SU-DHL-6 (cell line): Measurements from ENCODE around the gene YLPM1.

Source experiments
- H2AFZ ChIP-seq: fragments of 200-600 bp; sonication (generic); 2 replicates; pipeline ENCODE4 v1.6.1; 2014; ENCODE audit warnings: low read depth, mild to moderate bottlenecking, moderate library complexity, mixed read lengths, antibody characterized with exemption, low read length; ENCODE audit not compliant: severe bottlenecking
- H3F3A ChIP-seq: fragments of 200-600 bp; shearing (Covaris generic); 2 replicates; pipeline ENCODE4 v1.6.0; 2016; ENCODE audit warnings: antibody characterized with exemption, mild to moderate bottlenecking; ENCODE audit not compliant: insufficient read depth
- H3K27ac ChIP-seq: fragments of 200-600 bp; sonication (generic); 2 replicates; pipeline ENCODE4 v1.5.1; 2016; ENCODE audit warnings: low read depth, mild to moderate bottlenecking, low read length, moderate library complexity, mixed read lengths
- H3K27me3 ChIP-seq: fragments of 200-600 bp; sonication (generic), shearing (Covaris generic); 2 replicates; pipeline ENCODE4 v1.6.0; 2014; ENCODE audit warnings: mild to moderate bottlenecking, low read length
- H3K36me3 ChIP-seq: fragments of 200-600 bp; sonication (generic); 2 replicates; pipeline ENCODE4 v1.6.1; 2014; ENCODE audit warnings: mild to moderate bottlenecking, low read length, mixed read lengths
- H3K4me2 ChIP-seq: fragments of 300-600, 200-600 bp; shearing (Covaris generic), sonication (generic); 2 replicates; pipeline ENCODE4 v1.6.0; 2014; ENCODE audit warnings: low read length, low read depth, mild to moderate bottlenecking; ENCODE audit not compliant: poor library complexity, severe bottlenecking
- H3K4me3 ChIP-seq: fragments of 200-600 bp; sonication (generic); 2 replicates; pipeline ENCODE4 v1.5.1; 2014; ENCODE audit warnings: antibody characterized with exemption, low read length, mild to moderate bottlenecking, mixed read lengths; ENCODE audit not compliant: insufficient read depth, poor library complexity, severe bottlenecking
- H3K79me2 ChIP-seq: fragments of 200-600 bp; sonication (generic); 2 replicates; pipeline ENCODE4 v1.6.1; 2014; ENCODE audit warnings: mild to moderate bottlenecking, low read length, moderate library complexity; ENCODE audit not compliant: insufficient read depth
- H3K9ac ChIP-seq: fragments of 200-600 bp; sonication (generic); 2 replicates; pipeline ENCODE4 v1.7.0; 2014; ENCODE audit warnings: mild to moderate bottlenecking, low read length
- H3K9me2 ChIP-seq: fragments of 200-600 bp; sonication (generic); replicated peaks from 2 replicates; pipeline ENCODE4 v1.6.1; 2014; ENCODE audit warnings: low read length; ENCODE audit not compliant: insufficient read depth
- H3K9me3 ChIP-seq: fragments of 200-600 bp; sonication (generic); 2 replicates; pipeline ENCODE4 v1.6.1; 2014; ENCODE audit warnings: low read length, mixed read lengths; ENCODE audit not compliant: insufficient read depth
- H4K20me1 ChIP-seq: fragments of 200-600 bp; sonication (generic); 2 replicates; pipeline ENCODE4 v1.6.1; 2014; ENCODE audit warnings: low read depth, mild to moderate bottlenecking, antibody characterized with exemption, low read length, moderate library complexity, mixed read lengths
- EZH2phosphoT487 ChIP-seq: fragments of 200-600 bp; sonication (generic), shearing (Covaris generic); conservative IDR thresholded peaks from 2 replicates; pipeline ENCODE4 v1.6.1; 2018; ENCODE audit warnings: mild to moderate bottlenecking, antibody characterized with exemption, low read length, moderate library complexity, mixed read lengths
- TF ChIP-seq, protein P1 (sequence below): fragments of 200-600 bp; sonication (generic); IDR thresholded peaks from one replicate; pipeline ENCODE4 v1.5.1; 2017; ENCODE audit warnings: antibody characterized with exemption, mild to moderate bottlenecking, low read length, moderate library complexity; ENCODE audit not compliant: insufficient read depth, poor library complexity, severe bottlenecking

Gene YLPM1

GRCh38 chr14:74820288-74820687, 57.2 kb downstream of the YLPM1 start:
- Histone ChIP-seq H3K9me2 (no peaks in the 10 kb centered on the region), H3K27ac (no peak overlapping the region), H3K36me3 (peaks cover 58% of the 10 kb centered on the region), H3K9ac (no peak overlapping the region), H3K9me3 (no peaks in the 10 kb centered on the region), H4K20me1 (no peaks in the 10 kb centered on the region), H3F3A (no peaks in the 10 kb centered on the region; the same call in 1 of the 2 replicates), H3K27me3 (no peaks in the 10 kb centered on the region), H3K4me2 (no peak overlapping the region), H2AFZ (no peak overlapping the region), H3K4me3 (no peak overlapping the region), H3K79me2 (no peaks in the 10 kb centered on the region)
- no peak for TF ChIP-seq EZH2phosphoT487
- TF ChIP-seq, protein P1, sequence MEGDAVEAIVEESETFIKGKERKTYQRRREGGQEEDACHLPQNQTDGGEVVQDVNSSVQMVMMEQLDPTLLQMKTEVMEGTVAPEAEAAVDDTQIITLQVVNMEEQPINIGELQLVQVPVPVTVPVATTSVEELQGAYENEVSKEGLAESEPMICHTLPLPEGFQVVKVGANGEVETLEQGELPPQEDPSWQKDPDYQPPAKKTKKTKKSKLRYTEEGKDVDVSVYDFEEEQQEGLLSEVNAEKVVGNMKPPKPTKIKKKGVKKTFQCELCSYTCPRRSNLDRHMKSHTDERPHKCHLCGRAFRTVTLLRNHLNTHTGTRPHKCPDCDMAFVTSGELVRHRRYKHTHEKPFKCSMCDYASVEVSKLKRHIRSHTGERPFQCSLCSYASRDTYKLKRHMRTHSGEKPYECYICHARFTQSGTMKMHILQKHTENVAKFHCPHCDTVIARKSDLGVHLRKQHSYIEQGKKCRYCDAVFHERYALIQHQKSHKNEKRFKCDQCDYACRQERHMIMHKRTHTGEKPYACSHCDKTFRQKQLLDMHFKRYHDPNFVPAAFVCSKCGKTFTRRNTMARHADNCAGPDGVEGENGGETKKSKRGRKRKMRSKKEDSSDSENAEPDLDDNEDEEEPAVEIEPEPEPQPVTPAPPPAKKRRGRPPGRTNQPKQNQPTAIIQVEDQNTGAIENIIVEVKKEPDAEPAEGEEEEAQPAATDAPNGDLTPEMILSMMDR, result no peak

GRCh38 chr14:74821267-74821915, 58.3 kb downstream of the YLPM1 start:
- Histone ChIP-seq H3K4me3 (no peak overlapping the region), H3K36me3 (peaks cover 52% of the 10 kb centered on the region), H3K27me3 (no peaks in the 10 kb centered on the region), H3K27ac (no peak overlapping the region), H3K4me2 (no peak overlapping the region), H3K79me2 (no peaks in the 10 kb centered on the region), H3K9ac (no peak overlapping the region), H3K9me3 (no peaks in the 10 kb centered on the region), H2AFZ (no peak overlapping the region), H3F3A (no peaks in the 10 kb centered on the region; the same call in 1 of the 2 replicates), H3K9me2 (no peaks in the 10 kb centered on the region), H4K20me1 (no peaks in the 10 kb centered on the region)
- TF ChIP-seq, protein P1, result no peak
- no peak for TF ChIP-seq EZH2phosphoT487

DNA sequence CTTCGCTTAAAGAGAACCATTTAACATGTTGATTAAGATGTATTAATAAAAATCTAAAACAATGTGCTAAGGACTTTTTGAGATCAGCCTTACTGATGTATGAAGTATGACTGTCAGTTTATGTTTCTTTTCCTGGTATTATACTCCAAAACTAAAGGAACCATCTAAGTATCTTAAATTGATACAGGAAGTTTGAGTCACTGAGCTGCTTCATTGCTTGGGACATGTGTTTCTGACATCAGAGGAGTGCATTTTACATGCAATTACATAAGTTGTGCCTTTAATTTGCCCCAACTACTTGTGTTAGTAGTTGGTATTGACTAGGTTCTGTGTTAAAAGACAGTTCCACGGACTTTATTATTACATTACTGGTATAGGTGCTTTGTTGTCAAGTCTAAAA, 61.9 kb downstream of the YLPM1 start:
- H4K20me1 ChIP-seq, result no peaks in the 10 kb centered on the region
- TF ChIP-seq, protein P1, result no peak
- no peak for TF ChIP-seq EZH2phosphoT487

More for the DNA sequence above, 61.9 kb downstream of the YLPM1 start:
- H3K27ac ChIP-seq, result no peak overlapping the region
- H3K36me3 ChIP-seq, result peaks cover 41% of the 10 kb centered on the region
- no peak overlapping the region for H2AFZ ChIP-seq
- H3K79me2 ChIP-seq, result no peaks in the 10 kb centered on the region
- H3F3A ChIP-seq, result no peaks in the 10 kb centered on the region; the same call in 1 of the 2 replicates
- no peak overlapping the region for H3K9ac ChIP-seq
- H3K9me3 ChIP-seq, result no peaks in the 10 kb centered on the region
- no peak overlapping the region for H3K4me3 ChIP-seq
- no peak overlapping the region for H3K4me2 ChIP-seq
- no peaks in the 10 kb centered on the region for H3K27me3 ChIP-seq
- no peaks in the 10 kb centered on the region for H3K9me2 ChIP-seq
